ENCODE measurements around the gene JAK3.
A peak's percentile ranks its signal among the peaks of the same experiment; 100 is the strongest.

JAK3 gene

DNA sequence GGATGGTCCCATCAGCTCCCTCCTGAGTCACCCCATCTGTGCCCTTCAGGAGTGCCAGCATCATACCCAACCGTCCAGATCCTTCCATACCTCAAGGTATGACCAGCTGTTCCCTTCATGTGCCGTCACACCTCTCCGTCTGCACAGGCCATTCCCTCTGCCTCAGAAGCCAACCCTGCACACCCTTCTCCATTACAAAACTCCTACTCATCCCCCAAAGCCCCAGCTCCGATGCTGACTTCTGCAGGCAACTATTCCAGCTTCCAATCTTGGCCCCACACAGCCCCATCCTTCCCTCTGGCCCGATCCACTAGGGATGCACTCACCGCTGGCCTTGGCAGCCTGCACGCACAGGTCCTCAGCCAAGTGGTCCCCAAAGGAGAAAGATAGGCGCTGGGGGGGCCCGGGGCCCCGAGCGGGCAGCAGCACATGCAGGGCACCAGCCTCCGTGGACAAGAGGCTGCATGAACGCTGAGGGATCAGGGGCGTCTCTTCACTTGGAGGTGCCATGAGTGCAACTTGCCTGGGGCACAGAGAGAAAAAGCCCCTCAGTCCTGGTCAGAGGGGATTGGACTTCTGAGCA, 3.8 kb downstream of the JAK3 start:
- TF ChIP-seq, protein P1, sequence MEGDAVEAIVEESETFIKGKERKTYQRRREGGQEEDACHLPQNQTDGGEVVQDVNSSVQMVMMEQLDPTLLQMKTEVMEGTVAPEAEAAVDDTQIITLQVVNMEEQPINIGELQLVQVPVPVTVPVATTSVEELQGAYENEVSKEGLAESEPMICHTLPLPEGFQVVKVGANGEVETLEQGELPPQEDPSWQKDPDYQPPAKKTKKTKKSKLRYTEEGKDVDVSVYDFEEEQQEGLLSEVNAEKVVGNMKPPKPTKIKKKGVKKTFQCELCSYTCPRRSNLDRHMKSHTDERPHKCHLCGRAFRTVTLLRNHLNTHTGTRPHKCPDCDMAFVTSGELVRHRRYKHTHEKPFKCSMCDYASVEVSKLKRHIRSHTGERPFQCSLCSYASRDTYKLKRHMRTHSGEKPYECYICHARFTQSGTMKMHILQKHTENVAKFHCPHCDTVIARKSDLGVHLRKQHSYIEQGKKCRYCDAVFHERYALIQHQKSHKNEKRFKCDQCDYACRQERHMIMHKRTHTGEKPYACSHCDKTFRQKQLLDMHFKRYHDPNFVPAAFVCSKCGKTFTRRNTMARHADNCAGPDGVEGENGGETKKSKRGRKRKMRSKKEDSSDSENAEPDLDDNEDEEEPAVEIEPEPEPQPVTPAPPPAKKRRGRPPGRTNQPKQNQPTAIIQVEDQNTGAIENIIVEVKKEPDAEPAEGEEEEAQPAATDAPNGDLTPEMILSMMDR (IDR thresholded peaks at IDR 0.05; ENCODE audit: unreplicated experiment in 3 of 3): no peak
- Mint-ChIP-seq H3K9me3 (no peaks in the 10 kb centered on the region), H3K27ac (no peak overlapping the region), H3K4me3 (peak overlapping the region; percentile 4 to 76 (median 13)), H3K36me3 (ENCODE audit: low read depth) (no peaks in the 10 kb centered on the region), H3K27me3 (ENCODE audit: low read depth) (peaks cover 39% of the 10 kb centered on the region), H3K4me1 (peaks cover 4% of the 10 kb centered on the region)

DNA sequence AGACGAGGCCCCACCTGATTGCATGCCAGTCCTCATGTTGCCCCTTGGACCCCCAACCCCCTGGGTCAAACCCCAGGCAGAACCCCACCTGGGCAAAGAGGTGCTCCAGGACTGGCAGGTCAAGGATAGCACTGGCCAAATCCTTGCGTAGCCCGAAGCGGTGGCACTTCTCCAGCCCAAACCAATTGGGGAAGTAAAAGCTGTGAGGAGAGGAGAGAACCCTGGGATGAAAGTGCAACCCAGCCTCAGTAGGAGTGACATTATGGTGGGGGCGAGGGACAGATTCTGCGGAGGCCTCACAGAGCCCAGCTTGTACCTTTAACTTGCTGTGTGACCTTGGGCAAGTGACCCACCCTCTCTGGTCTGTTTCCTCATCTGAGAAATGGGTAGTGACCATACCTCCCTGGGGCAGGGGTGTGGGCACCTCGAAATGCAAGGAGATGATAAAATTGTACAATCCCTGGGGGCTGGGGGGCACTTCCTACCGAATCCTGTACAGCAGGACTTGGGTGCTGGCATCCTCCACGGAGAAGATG, 4.4 kb downstream of the JAK3 start:
- peaks cover 4% of the 10 kb centered on the region for H3K4me1 Mint-ChIP-seq
- no peaks in the 10 kb centered on the region for H3K9me3 Mint-ChIP-seq
- no peak overlapping the region for H3K4me3 Mint-ChIP-seq
- no peak overlapping the region for H3K27ac Mint-ChIP-seq
- TF ChIP-seq, protein P1 (IDR thresholded peaks at IDR 0.05; ENCODE audit: unreplicated experiment in 3 of 3): no peak
- H3K36me3 Mint-ChIP-seq (ENCODE audit: low read depth): no peaks in the 10 kb centered on the region
- peaks cover 43% of the 10 kb centered on the region for H3K27me3 Mint-ChIP-seq (ENCODE audit: low read depth)

DNA sequence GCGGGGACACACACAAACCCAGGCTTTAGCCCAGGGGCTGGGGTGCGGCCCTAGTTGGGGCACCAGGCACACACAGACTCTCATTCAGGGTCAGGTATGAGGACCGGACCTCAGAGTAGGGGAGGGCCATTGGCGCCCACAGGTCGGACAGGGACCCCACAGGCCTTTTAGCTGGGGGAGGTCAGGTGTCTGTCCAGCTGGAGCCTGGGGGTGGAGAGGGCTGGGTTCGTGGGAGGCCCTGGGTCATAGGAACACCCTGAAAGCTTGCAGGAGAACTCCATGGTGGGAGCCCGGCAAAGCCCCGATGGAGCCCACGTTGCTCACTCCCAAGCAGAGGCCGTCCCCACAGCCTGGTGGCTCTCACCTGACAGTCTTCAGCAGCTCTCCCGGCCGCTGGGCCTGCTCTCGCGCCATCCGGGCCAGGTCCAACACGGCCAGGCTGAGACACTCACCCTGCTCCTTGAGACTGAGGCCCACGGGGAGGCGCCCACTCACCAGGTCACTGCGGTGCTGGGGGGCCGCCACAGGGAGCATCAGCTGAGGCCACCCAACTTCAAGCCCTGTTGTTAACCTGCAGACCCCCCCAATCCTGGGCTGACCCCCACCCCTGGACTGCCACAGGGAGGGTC, 5.0 kb downstream of the JAK3 start:
- no peaks in the 10 kb centered on the region for H3K9me3 Mint-ChIP-seq
- peaks cover 4% of the 10 kb centered on the region for H3K4me1 Mint-ChIP-seq
- no peaks in the 10 kb centered on the region for H3K36me3 Mint-ChIP-seq (ENCODE audit: low read depth)
- peaks cover 46% of the 10 kb centered on the region for H3K27me3 Mint-ChIP-seq (ENCODE audit: low read depth)
- no peak overlapping the region for H3K27ac Mint-ChIP-seq
- TF ChIP-seq, protein P1 (IDR thresholded peaks at IDR 0.05; ENCODE audit: unreplicated experiment in 3 of 3): no peak
- peak overlapping the region; percentile 79 to 87 (median 84) for H3K4me3 Mint-ChIP-seq

DNA sequence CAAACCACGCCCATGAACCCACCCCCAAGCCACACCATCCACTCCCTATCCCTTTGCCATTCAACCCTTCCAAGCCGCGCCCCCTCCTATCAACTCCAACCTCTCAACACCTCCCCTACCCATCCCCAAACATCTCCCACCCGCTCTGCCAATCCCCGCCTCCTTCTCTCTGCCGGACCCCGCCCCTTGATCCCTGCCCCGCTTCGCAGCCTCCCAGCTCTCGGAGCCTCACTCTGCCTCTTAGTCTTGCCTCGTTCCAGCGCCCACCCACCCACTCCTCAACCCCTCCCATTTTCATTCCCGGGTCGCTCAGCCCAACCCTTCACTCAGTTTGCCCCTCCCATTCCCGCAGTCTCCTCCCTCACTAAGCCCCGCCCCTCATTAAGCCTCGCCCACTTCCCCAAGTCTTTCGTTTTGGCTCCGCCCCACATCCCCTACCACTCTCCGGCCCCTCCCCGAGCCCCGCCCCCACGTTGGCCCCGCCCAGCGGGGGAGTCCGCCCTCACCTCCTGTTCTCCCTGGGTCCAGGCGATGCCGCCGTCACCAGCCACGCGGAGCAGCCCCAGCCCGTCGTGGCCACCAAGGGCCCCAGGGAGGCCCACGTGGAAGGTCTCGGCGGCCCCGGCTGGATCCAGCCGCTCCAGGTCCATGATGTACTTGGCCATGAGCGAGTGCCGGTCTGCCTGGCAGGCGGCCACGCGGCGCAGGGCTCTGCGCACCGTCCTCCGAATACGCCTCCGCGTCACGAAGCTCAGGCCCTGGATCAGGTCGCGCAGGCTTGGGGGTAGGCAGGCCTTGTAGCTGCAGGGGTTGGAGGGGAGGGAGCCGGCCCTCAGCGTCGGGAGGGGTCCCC, 5.7 kb downstream of the JAK3 start:
- peaks cover 4% of the 10 kb centered on the region for H3K4me1 Mint-ChIP-seq
- peak overlapping the region; percentile 79 to 87 (median 84) for H3K4me3 Mint-ChIP-seq
- H3K27ac Mint-ChIP-seq: peak overlapping the region in 2 of 3 experiments; percentile 56 to 87
- H3K27me3 Mint-ChIP-seq (ENCODE audit: low read depth): peaks cover 50% of the 10 kb centered on the region
- H3K9me3 Mint-ChIP-seq: no peaks in the 10 kb centered on the region
- H3K36me3 Mint-ChIP-seq (ENCODE audit: low read depth): no peaks in the 10 kb centered on the region
- TF ChIP-seq, protein P1 (IDR thresholded peaks at IDR 0.05; ENCODE audit: unreplicated experiment in 3 of 3): no peak

DNA sequence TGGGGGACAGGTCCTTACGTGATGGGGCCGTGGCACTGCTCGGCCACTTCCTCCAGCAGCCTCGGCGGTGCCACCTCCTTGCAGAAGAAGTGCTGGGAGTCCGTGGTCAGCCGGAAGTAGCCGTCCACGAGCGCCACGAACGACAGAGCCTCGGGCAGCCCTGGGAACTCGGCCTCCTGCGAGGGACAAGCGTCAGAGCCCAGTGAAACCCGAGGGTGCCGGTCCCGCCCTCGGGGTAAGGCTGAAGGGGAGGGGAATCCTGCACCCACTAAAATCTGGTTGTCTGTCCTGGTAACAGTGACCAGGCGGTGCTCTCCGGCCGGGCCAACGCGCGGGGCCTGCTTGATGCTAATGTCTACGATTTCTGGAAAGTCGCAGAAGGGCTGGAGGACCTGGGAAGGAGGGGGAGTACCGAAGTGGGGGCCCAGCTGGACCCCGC, 6.4 kb downstream of the JAK3 start:
- Mint-ChIP-seq H3K9me3 (no peaks in the 10 kb centered on the region), H3K4me3 (peak overlapping the region; percentile 79 to 87 (median 84)), H3K27ac (peak overlapping the region in 2 of 3 experiments; percentile 56 to 87), H3K36me3 (ENCODE audit: low read depth) (no peaks in the 10 kb centered on the region), H3K4me1 (peaks cover 4% of the 10 kb centered on the region), H3K27me3 (ENCODE audit: low read depth) (peaks cover 54% of the 10 kb centered on the region)
- TF ChIP-seq, protein P1 (IDR thresholded peaks at IDR 0.05; ENCODE audit: unreplicated experiment in 3 of 3): no peak

All from nephron (organoid).